HG02885 (cell line): ENCODE measurements around the gene HDAC8.
A peak's percentile ranks its signal among the peaks of the same experiment; 100 is the strongest.
"Not testable (repeated sequence)": the region's sequence is repeated elsewhere in the genome, so short reads cannot be mapped to it uniquely, and the experiment has no call there.

Experiments used
- ATAC-seq: cut with Tn5 transposase; IDR thresholded peaks from one replicate; pipeline ENCODE4 v1.9.1; 2021; ENCODE audit warnings: mild to moderate bottlenecking; ENCODE audit not compliant: unreplicated experiment, poor library complexity

HDAC8 gene

GRCh38 chrX:72466493-72466892 is 106.2 kb downstream of the HDAC8 start:
- ATAC-seq = no peak

- ATAC-seq = no peak
These were observed 106.8 kb downstream of the HDAC8 start for GRCh38 chrX:72465889-72466288.

- no peak for ATAC-seq
These were observed 110.9 kb downstream of the HDAC8 start for GRCh38 chrX:72461766-72462165.

- ATAC-seq = no peak
These were observed 111.4 kb downstream of the HDAC8 start for GRCh38 chrX:72461288-72461687.

GRCh38 chrX:72460715-72461114 is 111.9 kb downstream of the HDAC8 start:
- ATAC-seq = no peak

- ATAC-seq = not testable (repeated sequence)
These were observed 123.6 kb downstream of the HDAC8 start for GRCh38 chrX:72449034-72449433.

GRCh38 chrX:72440764-72441163 is 131.9 kb downstream of the HDAC8 start:
- ATAC-seq = not testable (repeated sequence)

- ATAC-seq = no peak
These were observed 136.6 kb downstream of the HDAC8 start for GRCh38 chrX:72436010-72436409.

GRCh38 chrX:72430405-72430968 is 142.2 kb downstream of the HDAC8 start:
- ATAC-seq = no peak

GRCh38 chrX:72421797-72422196 is 150.8 kb downstream of the HDAC8 start:
- ATAC-seq = no peak

- no peak for ATAC-seq
These were observed 162.7 kb downstream of the HDAC8 start for GRCh38 chrX:72409993-72410392.

- peak; percentile 77 for ATAC-seq
These were observed 163.8 kb downstream of the HDAC8 start for GRCh38 chrX:72408885-72409284.

- not testable (repeated sequence) for ATAC-seq
These were observed 167.5 kb downstream of the HDAC8 start for GRCh38 chrX:72405136-72405535.

- ATAC-seq = no peak
These were observed 170.0 kb downstream of the HDAC8 start for GRCh38 chrX:72402614-72403013.

GRCh38 chrX:72399816-72400215 is 172.8 kb downstream of the HDAC8 start:
- ATAC-seq = no peak

GRCh38 chrX:72396117-72396516 is 176.5 kb downstream of the HDAC8 start:
- no peak for ATAC-seq

- no peak for ATAC-seq
These were observed 177.4 kb downstream of the HDAC8 start for GRCh38 chrX:72395237-72395636.

- ATAC-seq = no peak
These were observed 178.0 kb downstream of the HDAC8 start for GRCh38 chrX:72394518-72395170.

- no peak for ATAC-seq
These were observed 178.7 kb downstream of the HDAC8 start for GRCh38 chrX:72393836-72394517.

- ATAC-seq = no peak
These were observed 179.5 kb downstream of the HDAC8 start for GRCh38 chrX:72392816-72393800.

- ATAC-seq = no peak
These were observed 180.6 kb downstream of the HDAC8 start for GRCh38 chrX:72392042-72392441.
